Activated CD8-positive, alpha-beta T cell treated with anti-CD3 and anti-CD28 coated beads for 36 hours (primary cell): ENCODE measurements around the gene NTSR2. TPM values are rescaled to one million over a fixed set of nuclear protein-coding genes. Genes with fewer than 3 reads are reported as not detected.

Source experiments
- ATAC-seq: fragments of 200-7000 bp; cut with Tn5 transposase; one replicate; pipeline ENCODE4 v1.10.0; 2021; ENCODE audit warnings: mild to moderate bottlenecking, moderate library complexity
- CTCF ChIA-PET: fragments of 350-600 bp; sonication (Branson Sonifier 250); formaldehyde crosslinking; loops from one replicate; lab custom pipeline; 2021; ENCODE audit warnings: antibody characterized with exemption; lab: Charles Lee
- POLR2A ChIA-PET: fragments of 350-600 bp; sonication (Branson Sonifier 250); formaldehyde crosslinking; loops from one replicate; lab custom pipeline; 2021; ENCODE audit warnings: antibody characterized with exemption; lab: Charles Lee
- DNase-seq: peaks from one replicate; pipeline ENCODE4 v3.0.0-alpha.2; 2020
- H3K27ac Mint-ChIP-seq: one replicate; pipeline ENCODE4 v1.8.0; 2021; ENCODE audit warnings: mild to moderate bottlenecking, mixed read lengths
- H3K27me3 Mint-ChIP-seq: one replicate; pipeline ENCODE4 v1.8.0; 2021; ENCODE audit warnings: mixed read lengths
- H3K36me3 Mint-ChIP-seq: one replicate; pipeline ENCODE4 v1.8.0; 2021; ENCODE audit warnings: low read depth, mixed read lengths
- H3K4me1 Mint-ChIP-seq: one replicate; pipeline ENCODE4 v1.8.0; 2021; ENCODE audit warnings: low read depth, mixed read lengths
- H3K4me3 Mint-ChIP-seq: one replicate; pipeline ENCODE4 v1.8.0; 2021; ENCODE audit warnings: mild to moderate bottlenecking, moderate library complexity, mixed read lengths
- H3K9me3 Mint-ChIP-seq: one replicate; pipeline ENCODE4 v1.8.0; 2021; ENCODE audit warnings: mixed read lengths
- intact Hi-C: fragments of 100-400 bp; cut with micrococcal nuclease; formaldehyde crosslinking; loops from one replicate; pipeline ENCODE4 v1.10.0; 2022
- total RNA-seq, 2 experiments: library from RNA; stranded (reverse); gene quantifications; one replicate each; pipeline ENCODE4 v1.2.3, GENCODE V29; 2021
- TF ChIP-seq, protein P1 (sequence below): fragments of 200-600 bp; IDR thresholded peaks from one replicate; pipeline ENCODE4 v1.8.0; 2022; ENCODE audit warnings: antibody characterized with exemption, mild to moderate bottlenecking

The NTSR2 gene
- total RNA-seq, 2 experiments from 2014 or later, result not detected

- H3K27ac Mint-ChIP-seq, result no peak overlapping the region
- intact Hi-C loops, result no loop called here
- no peaks in the 10 kb centered on the region for H3K4me1 Mint-ChIP-seq
- ChIA-PET POLR2A (no interaction called here), CTCF (interaction anchor here (0.7 to 24.8 kb wide), 3 partner anchors 11 to 83 kb away, joined by 3 to 541 read pairs (median 3); no protein-coding TSS in a partner anchor)
- no peaks in the 10 kb centered on the region for H3K36me3 Mint-ChIP-seq
- ATAC-seq, result no peak
- no peak overlapping the region for H3K4me3 Mint-ChIP-seq
- no peak for DNase-seq
- no peaks in the 10 kb centered on the region for H3K9me3 Mint-ChIP-seq
- H3K27me3 Mint-ChIP-seq, result no peaks in the 10 kb centered on the region
- TF ChIP-seq, protein P1, sequence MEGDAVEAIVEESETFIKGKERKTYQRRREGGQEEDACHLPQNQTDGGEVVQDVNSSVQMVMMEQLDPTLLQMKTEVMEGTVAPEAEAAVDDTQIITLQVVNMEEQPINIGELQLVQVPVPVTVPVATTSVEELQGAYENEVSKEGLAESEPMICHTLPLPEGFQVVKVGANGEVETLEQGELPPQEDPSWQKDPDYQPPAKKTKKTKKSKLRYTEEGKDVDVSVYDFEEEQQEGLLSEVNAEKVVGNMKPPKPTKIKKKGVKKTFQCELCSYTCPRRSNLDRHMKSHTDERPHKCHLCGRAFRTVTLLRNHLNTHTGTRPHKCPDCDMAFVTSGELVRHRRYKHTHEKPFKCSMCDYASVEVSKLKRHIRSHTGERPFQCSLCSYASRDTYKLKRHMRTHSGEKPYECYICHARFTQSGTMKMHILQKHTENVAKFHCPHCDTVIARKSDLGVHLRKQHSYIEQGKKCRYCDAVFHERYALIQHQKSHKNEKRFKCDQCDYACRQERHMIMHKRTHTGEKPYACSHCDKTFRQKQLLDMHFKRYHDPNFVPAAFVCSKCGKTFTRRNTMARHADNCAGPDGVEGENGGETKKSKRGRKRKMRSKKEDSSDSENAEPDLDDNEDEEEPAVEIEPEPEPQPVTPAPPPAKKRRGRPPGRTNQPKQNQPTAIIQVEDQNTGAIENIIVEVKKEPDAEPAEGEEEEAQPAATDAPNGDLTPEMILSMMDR, result no peak
Observed at GRCh38 chr2:11701206-11701605, 31.2 kb upstream of the NTSR2 start.

- H3K4me1 Mint-ChIP-seq, result no peaks in the 10 kb centered on the region
- TF ChIP-seq, protein P1, result no peak
- ChIA-PET CTCF (interaction anchor here (0.9 to 24.8 kb wide), 4 partner anchors 10 to 84 kb away, joined by 3 to 541 read pairs (median 4); no protein-coding TSS in a partner anchor), POLR2A (no interaction called here)
- intact Hi-C loops, result loop anchor here (10.0 kb wide), 1 partner anchor 45 kb away; the partner anchor contains the start of gene LPIN1
- DNase-seq (no peak), ATAC-seq (no peak)
- H3K36me3 Mint-ChIP-seq, result no peaks in the 10 kb centered on the region
- H3K4me3 Mint-ChIP-seq, result no peak overlapping the region
- H3K27me3 Mint-ChIP-seq, result no peaks in the 10 kb centered on the region
- H3K9me3 Mint-ChIP-seq, result no peaks in the 10 kb centered on the region
- H3K27ac Mint-ChIP-seq, result no peak overlapping the region
Observed at GRCh38 chr2:11699686-11700670, 30.0 kb upstream of the NTSR2 start.

DNA sequence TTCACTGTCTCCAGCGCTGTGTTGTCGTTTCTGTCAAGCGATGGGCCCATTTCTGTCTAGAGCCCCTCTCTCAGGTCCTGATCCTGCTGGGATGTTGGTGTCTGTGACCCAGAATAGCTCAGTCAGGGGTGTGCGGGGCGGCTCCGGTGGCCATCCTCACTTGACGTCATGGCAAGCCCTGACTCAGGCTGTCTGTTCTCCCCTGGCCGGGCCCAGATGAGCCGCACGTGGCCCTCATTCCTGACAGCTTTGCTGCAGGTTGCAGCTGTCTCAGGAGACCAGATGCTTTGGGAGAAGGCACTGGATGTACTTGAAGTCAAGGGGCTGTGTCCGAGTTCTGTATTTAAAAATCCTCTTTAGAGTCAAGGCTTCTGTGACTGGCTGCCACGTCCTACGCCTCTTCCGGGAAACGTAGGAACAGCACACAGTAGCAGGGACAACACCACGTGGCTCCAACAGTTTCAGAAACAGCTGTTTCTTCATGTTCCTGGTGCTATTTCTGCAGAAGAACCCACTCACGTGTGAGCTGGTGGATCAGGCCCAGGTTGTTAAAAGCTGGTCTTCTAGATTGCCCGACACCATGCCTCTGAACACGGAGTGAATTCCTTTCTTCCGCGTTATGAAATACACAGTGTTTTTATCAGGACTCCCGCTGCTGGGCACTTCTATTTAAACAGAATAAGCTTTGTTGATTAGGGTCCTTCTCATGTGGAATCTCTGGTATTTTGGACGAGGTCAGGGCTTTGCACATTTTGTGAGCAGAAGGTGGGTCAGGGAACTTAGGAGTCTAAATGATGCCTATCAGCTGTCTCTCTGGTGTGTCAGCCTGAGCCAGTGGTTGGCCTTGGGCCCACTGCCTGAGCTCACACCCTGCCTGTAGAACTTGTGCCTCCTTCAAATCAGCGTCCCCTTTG, 28.3 kb upstream of the NTSR2 start:
- TF ChIP-seq, protein P1, result no peak
- H3K9me3 Mint-ChIP-seq, result no peaks in the 10 kb centered on the region
- ATAC-seq (no peak), DNase-seq (no peak)
- POLR2A ChIA-PET, result no interaction called here
- no peak overlapping the region for H3K27ac Mint-ChIP-seq
- no peaks in the 10 kb centered on the region for H3K36me3 Mint-ChIP-seq
- no peaks in the 10 kb centered on the region for H3K27me3 Mint-ChIP-seq
- intact Hi-C loops, result loop anchor here (10.0 kb wide), 1 partner anchor 47 kb away; the partner anchor contains the start of gene LPIN1
- CTCF ChIA-PET, result interaction anchor here (0.9 to 24.8 kb wide), 6 partner anchors 8 to 116 kb away, joined by 3 to 541 read pairs (median 4); no protein-coding TSS in a partner anchor
- H3K4me1 Mint-ChIP-seq, result no peaks in the 10 kb centered on the region
- no peak overlapping the region for H3K4me3 Mint-ChIP-seq

GRCh38 chr2:11697103-11697871, 27.3 kb upstream of the NTSR2 start:
- POLR2A ChIA-PET, result interaction anchor here (0.8 to 1.2 kb wide), 2 partner anchors 46 to 56 kb away, joined by 3 read pairs; no protein-coding TSS in a partner anchor
- TF ChIP-seq, protein P1, result no peak
- intact Hi-C loops, result loop anchor here (10.0 kb wide), 1 partner anchor 48 kb away; the partner anchor contains the start of gene LPIN1

More at GRCh38 chr2:11697103-11697871, 27.3 kb upstream of the NTSR2 start:
- peak; percentile 7 for DNase-seq
- Mint-ChIP-seq H3K36me3 (no peaks in the 10 kb centered on the region), H3K4me3 (no peak overlapping the region), H3K9me3 (no peaks in the 10 kb centered on the region), H3K27me3 (no peaks in the 10 kb centered on the region), H3K4me1 (peaks cover 4% of the 10 kb centered on the region), H3K27ac (no peak overlapping the region)
- no peak for ATAC-seq
- CTCF ChIA-PET, result interaction anchor here (1.0 to 24.8 kb wide), 7 partner anchors 9 to 115 kb away, joined by 3 to 541 read pairs (median 3); no protein-coding TSS in a partner anchor
